WI38 (cell line): ENCODE results near the gene TCEAL5.
"Not testable (repeated sequence)": the region's sequence is repeated elsewhere in the genome, so short reads cannot be mapped to it uniquely, and the experiment has no call there.

Source experiments
- H3K4me3 ChIP-seq: 2 replicates; pipeline ENCODE4 v1.5.1; 2011; ENCODE audit warnings: low read depth, mild to moderate bottlenecking, control low read depth, low read length
- CTCF ChIP-seq: IDR thresholded peaks from 2 replicates; pipeline ENCODE4 v1.5.1; 2012; ENCODE audit warnings: low read depth, mild to moderate bottlenecking, control low read depth, low read length

Gene TCEAL5

GRCh38 chrX:103276581-103277002 lies at the start of gene TCEAL5:
TSS of gene TCEAL5 (minus strand) at chrX:103276750. CDS start at chrX:103274563, 2,187 bp downstream.
- no peak for TF ChIP-seq CTCF
- H3K4me3 ChIP-seq, result no peak within 1 kb of the TSS

GRCh38 chrX:103311399-103311780 lies 34.8 kb upstream of the TCEAL5 start:
- no peak overlapping the region for H3K4me3 ChIP-seq
- no peak for TF ChIP-seq CTCF

GRCh38 chrX:103310555-103311398 lies 34.2 kb upstream of the TCEAL5 start, which contains the start of gene BEX2:
TSS of gene BEX2 (minus strand) at chrX:103310990. CDS start at chrX:103309976, 1,014 bp downstream.
- H3K4me3 ChIP-seq, result peak within 1 kb of the TSS; percentile 27; the same call in 1 of the 2 replicates
- no peak for TF ChIP-seq CTCF

- no peak for TF ChIP-seq CTCF
- peak overlapping the region; percentile 27; the same call in 1 of the 2 replicates for H3K4me3 ChIP-seq
Measured at GRCh38 chrX:103309860-103310554, 33.5 kb upstream of the TCEAL5 start.

GRCh38 chrX:103305666-103306065 lies 29.1 kb upstream of the TCEAL5 start:
- H3K4me3 ChIP-seq, result not testable (repeated sequence)

- no peak for TF ChIP-seq CTCF
- H3K4me3 ChIP-seq, result no peak overlapping the region
Measured at GRCh38 chrX:103304705-103305104, 28.2 kb upstream of the TCEAL5 start.

- no peak for TF ChIP-seq CTCF
- H3K4me3 ChIP-seq, result no peak overlapping the region
Measured at GRCh38 chrX:103293118-103293517, 16.6 kb upstream of the TCEAL5 start.
